GM21717 (cell line): ENCODE measurements around the gene LYSMD1.
"Not testable (repeated sequence)": the region's sequence is repeated elsewhere in the genome, so short reads cannot be mapped to it uniquely, and the experiment has no call there.

ENCODE experiments used
- ATAC-seq: cut with Tn5 transposase; IDR thresholded peaks from one replicate; pipeline ENCODE4 v1.9.1; 2021; ENCODE audit warnings: mild to moderate bottlenecking, moderate library complexity; ENCODE audit not compliant: unreplicated experiment

Gene LYSMD1

GRCh38 chr1:151165738-151166504, at the start of gene LYSMD1, which contains the start of gene SCNM1:
LYSMD1 (minus strand) TSS chr1:151165902; CDS start chr1:151165258, 644 bp downstream.
SCNM1 (plus strand) TSS chr1:151166144; CDS start chr1:151166153, 9 bp downstream.
- peak; percentile 74 for ATAC-seq

- no peak for ATAC-seq
These were observed 47.9 kb upstream of the LYSMD1 start for GRCh38 chr1:151213560-151213959.

GRCh38 chr1:151211972-151212705, 46.4 kb upstream of the LYSMD1 start:
- no peak for ATAC-seq

GRCh38 chr1:151210830-151211229, 45.1 kb upstream of the LYSMD1 start:
- no peak for ATAC-seq

GRCh38 chr1:151205381-151205965, 39.8 kb upstream of the LYSMD1 start:
- ATAC-seq, result not testable (repeated sequence)

GRCh38 chr1:151199873-151200581, 34.3 kb upstream of the LYSMD1 start:
- no peak for ATAC-seq

GRCh38 chr1:151198254-151199127, 32.8 kb upstream of the LYSMD1 start, which contains the start of gene PIP5K1A:
PIP5K1A (plus strand) TSS chr1:151198552; CDS start chr1:151198997, 445 bp downstream.
- peak; percentile 74 for ATAC-seq

- ATAC-seq, result no peak
These were observed 32.2 kb upstream of the LYSMD1 start for GRCh38 chr1:151197863-151198253.

- no peak for ATAC-seq
These were observed 30.6 kb upstream of the LYSMD1 start for GRCh38 chr1:151196292-151196800.

- not testable (repeated sequence) for ATAC-seq
These were observed 29.3 kb upstream of the LYSMD1 start for GRCh38 chr1:151194894-151195594.

GRCh38 chr1:151193856-151194255, 28.2 kb upstream of the LYSMD1 start:
- no peak for ATAC-seq

- no peak for ATAC-seq
These were observed 27.6 kb upstream of the LYSMD1 start for GRCh38 chr1:151193304-151193703.

- ATAC-seq, result no peak
These were observed 26.3 kb upstream of the LYSMD1 start for GRCh38 chr1:151192047-151192446.

- ATAC-seq, result peak; percentile 76
These were observed 24.1 kb upstream of the LYSMD1 start, which contains the start of gene VPS72 for GRCh38 chr1:151189637-151190445. VPS72 (minus strand) TSS chr1:151190197; CDS start chr1:151190121, 76 bp downstream.

GRCh38 chr1:151188667-151189066, 23.0 kb upstream of the LYSMD1 start:
- ATAC-seq, result not testable (repeated sequence)

GRCh38 chr1:151187205-151187604, 21.5 kb upstream of the LYSMD1 start:
- ATAC-seq, result no peak

- no peak for ATAC-seq
These were observed 18.5 kb upstream of the LYSMD1 start for GRCh38 chr1:151184211-151184610.

GRCh38 chr1:151176514-151177045, 10.9 kb upstream of the LYSMD1 start:
- no peak for ATAC-seq
